HG03175 (cell line): Measurements from ENCODE around the gene TRPV3.
"Not testable (repeated sequence)": the region's sequence is repeated elsewhere in the genome, so short reads cannot be mapped to it uniquely, and the experiment has no call there.

Experiments used
- ATAC-seq: cut with Tn5 transposase; IDR thresholded peaks from one replicate; pipeline ENCODE4 v1.9.1; 2021; ENCODE audit warnings: mild to moderate bottlenecking, moderate library complexity; ENCODE audit not compliant: unreplicated experiment

The TRPV3 gene

DNA sequence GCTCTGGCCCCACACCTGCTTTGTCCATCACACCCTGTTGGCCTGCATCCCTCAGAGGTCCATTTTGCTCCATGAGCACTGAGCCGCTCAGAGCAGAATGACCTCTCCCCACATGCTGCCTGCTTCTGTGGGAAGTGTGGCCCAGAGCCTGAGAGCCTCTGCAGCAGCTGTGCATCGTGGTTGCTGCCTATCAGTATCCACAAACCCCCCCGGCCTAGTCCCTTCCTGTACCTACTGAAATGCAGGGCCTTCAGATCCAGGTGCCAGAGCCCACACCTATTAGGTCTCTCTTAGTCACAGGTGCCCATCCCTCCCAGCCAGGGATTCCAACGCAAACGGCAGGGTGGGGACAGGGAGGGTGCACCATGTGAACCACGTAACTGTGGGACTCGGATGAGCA, 16.6 kb upstream of the TRPV3 start:
- no peak for ATAC-seq

DNA sequence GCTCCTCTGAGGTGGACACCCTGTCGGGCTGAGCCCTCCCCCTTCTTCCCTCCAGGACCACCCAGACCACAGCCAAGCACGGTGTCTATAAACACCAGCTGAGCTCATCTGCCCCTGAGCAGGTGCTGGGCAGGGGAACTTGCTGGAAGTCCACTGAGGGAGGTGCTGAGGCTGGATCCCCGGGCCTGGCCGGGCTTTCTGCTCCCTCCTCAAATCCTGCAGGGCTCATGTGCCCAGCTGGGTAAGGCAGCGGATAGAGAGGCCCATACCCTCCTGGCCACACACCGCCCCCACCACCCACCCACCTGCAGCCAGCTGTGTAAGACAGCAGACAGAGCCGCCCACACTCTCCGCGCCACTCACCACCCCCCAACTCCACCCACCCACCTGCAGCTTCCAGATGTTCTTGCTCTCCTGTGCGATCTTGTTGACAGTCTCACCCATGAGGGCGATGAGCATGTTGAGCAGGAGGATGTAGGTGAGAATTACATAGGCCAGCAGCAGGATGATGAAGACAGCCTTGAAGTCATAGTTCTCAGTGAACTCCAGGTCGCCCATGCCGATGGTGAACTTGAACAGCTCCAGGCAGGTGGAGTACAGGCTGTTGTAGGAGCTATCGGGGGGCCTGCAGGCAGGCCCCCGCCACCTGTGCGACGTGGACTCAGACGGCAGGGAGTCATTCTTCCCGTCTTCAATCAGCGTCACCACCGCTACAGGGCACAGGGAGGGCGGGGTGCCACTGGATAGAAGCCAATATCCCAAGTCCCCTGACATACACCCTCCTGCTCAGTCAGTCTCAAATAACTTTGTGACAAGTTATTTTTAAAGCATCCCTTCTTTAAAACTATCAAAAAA, 15.9 kb upstream of the TRPV3 start:
- no peak for ATAC-seq

DNA sequence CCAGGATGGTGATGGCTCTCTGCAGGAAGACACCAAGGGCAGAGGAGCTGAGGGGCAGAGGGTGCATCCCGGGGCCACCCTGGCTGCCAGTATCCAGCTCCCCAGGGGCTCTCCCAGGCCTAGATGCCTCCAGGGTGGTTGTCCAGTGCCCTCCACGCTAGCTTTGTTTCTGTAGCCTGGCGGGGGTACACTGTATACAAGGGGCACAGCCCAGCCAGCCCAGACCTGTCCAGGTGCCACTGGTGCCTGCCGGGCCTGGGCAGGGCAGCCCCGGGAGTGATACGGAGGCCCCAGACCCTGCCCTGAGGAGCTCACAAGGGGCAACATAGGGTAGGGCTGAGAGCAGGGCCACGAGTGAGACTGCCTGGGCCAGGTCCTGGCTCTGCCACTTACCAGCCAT, 14.6 kb upstream of the TRPV3 start:
- no peak for ATAC-seq

DNA sequence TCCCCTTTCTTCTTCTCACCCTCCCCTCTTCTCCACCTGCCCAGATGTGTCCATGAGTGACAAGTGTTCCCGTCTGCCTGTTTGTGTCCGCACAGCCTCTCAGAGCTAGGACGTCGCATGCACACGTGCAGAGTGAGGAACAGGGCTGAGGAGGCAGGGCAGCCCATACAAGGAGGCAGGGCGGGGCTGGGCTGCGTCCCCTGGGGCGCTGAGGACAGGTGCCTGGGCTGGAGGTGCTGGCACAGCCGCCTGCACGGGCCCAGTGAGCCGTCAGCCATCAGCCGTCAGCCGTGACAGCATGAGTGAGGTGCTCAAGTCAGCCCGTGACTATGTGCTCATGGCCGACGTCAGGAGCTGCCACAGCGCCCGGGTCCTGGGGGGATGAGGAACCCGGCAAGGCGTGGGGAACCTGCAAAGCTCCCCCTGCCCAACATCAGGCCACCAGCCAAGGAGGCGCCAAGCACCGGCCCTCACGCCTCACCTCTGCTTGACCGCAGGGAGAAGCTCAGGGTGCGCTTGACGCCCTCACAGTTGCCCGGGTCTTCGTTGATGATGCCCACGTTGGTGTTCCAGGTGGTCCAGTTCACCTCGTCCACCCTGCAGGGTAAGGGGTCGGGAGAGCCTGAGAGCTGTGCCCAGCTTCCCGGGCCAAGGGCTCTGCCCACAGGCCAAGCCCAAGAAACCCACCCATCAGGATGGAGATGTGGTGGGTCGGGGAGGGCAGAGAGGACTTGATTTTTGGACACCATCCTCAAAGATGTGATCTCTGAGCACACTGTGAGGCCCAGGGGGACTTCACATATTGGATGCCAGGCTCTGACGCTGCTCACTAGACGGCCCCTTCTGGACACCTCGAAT, 13.7 kb upstream of the TRPV3 start:
- ATAC-seq: no peak

DNA sequence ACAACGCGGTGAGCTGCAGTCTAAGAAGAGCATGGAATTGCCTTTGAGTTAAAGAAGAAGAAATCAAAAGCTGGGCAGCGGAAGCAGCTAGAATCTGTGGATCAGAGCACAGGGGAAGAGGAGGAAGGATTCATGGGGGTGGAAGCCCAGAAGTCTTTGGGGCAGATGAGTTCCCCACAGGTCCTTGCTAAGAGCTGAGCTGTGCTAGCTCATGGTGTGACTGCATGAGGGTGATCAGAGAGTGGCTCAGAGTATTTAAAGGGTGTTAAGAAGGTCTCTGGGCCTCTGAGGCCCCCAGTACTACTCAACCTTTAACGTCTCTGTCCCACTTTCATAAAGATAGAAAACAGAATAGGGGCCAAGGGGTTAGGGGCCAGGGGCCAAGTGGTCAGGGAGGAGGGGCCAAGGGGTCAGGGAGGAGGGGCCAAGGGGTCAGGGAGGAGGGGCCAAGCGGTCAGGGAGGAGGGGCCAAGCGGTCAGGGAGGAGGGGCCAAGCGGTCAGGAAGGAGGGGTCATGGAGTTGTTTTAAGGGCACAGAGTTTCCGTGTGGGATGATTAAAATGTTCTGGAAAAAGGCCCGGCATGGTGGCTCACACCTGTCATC, 12.0 kb upstream of the TRPV3 start:
- no peak for ATAC-seq

DNA sequence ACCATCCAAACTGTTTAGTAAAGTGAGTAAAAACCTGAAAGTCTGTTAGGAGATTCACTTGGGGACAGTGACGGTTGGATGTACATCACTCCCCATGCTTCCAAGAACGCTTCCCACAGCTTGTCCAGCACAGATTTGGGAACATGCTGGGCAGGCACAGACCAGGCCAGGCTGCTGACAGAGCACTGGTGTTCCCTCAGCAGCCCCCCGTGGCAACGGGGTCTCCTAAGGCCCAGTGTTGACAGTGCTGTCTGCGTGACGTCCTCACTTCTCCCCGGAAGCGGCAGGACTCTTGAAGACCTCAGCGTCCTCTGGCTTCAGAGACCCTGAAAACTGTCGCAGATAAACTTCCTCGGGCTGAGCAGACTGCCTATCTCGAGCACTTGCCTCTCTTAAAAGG, 8.9 kb upstream of the TRPV3 start:
- ATAC-seq: no peak

DNA sequence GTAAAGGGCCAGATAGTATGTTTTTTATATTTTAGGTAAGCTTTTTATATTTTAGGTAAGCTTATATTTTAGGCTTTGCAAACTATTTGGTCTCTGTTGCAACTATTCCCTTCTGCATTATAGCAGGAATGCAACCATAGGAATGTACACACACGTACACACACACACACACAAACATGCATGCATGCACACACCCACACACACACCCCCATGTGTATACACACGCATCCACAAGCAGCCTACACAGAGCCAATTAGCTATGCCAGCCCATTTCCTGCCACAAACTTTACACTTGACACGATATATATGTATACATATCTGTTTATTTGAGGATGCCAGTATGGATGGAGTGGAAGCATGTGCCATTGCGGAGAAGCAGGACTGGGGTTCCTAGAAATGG, 7.5 kb upstream of the TRPV3 start:
- ATAC-seq: no peak

DNA sequence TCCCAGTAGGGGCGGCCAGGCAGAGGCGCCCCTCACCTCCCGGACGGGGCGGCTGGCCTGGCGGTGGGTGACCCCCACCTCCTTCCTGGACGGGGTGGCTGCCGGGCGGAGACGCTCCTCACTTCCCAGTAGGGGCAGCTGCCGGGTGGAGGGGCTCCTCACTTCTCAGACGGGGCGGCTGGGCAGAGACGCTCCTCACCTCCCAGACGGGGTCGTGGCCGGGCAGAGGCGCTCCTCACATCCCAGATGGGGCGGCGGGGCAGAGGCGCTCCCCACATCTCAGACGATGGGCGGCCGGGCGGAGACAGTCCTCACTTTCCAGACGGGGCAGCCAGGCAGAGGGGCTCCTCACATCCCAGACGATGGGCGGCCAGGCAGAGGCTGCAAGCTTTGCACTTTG, 6.6 kb upstream of the TRPV3 start:
- ATAC-seq: not testable (repeated sequence)

DNA sequence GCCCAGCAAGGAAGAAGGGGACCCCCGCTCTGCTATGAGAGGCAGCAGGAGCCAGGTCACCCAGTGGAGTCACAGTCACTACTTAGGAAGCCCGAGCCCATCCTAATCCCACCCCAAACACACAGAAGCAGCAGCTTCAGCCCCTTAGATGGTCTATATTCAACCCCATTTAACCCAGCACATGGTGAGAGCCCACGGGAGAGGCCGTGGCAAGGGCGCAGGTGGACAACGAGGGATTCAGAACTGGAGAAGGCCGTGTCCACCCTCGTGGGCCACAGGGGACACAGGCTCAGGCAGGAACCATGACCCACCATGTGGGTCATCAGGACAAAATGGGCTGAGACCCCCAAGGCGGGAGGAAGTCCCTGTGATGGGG, 1.6 kb upstream of the TRPV3 start:
- no peak for ATAC-seq

DNA sequence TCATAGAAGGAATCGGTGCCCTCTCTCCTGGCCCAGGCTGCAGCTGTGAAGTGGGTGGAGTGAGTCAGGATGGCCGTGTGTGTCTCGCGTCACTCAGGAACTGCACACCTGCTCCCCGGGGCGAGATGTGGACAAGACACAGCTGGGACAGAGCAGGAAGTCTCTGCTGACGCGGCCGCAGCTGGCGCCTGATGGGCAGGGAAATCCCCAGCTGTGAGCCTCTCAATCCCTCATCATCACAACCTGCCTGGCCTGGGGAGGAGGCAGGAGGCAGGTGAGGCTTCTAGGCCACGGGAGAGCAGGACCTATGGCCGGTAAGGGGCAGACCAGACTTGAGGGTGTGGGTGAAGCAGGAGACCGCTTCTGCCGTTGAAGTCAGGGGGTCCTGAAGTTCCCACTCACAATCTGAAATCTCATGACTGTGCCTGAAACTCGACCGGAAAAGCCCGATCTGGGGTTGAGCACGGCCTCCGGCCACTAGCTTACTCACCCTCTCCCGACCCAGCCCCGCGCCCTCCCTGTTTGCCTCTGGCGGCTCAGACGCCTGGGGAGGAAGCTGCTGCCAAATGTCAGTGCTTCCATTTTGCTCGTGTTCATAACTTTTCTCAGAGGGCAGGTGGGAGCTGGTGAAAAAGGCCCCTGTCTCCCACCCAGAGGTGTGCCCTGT, 1.1 kb upstream of the TRPV3 start:
- peak; percentile 74 for ATAC-seq

DNA sequence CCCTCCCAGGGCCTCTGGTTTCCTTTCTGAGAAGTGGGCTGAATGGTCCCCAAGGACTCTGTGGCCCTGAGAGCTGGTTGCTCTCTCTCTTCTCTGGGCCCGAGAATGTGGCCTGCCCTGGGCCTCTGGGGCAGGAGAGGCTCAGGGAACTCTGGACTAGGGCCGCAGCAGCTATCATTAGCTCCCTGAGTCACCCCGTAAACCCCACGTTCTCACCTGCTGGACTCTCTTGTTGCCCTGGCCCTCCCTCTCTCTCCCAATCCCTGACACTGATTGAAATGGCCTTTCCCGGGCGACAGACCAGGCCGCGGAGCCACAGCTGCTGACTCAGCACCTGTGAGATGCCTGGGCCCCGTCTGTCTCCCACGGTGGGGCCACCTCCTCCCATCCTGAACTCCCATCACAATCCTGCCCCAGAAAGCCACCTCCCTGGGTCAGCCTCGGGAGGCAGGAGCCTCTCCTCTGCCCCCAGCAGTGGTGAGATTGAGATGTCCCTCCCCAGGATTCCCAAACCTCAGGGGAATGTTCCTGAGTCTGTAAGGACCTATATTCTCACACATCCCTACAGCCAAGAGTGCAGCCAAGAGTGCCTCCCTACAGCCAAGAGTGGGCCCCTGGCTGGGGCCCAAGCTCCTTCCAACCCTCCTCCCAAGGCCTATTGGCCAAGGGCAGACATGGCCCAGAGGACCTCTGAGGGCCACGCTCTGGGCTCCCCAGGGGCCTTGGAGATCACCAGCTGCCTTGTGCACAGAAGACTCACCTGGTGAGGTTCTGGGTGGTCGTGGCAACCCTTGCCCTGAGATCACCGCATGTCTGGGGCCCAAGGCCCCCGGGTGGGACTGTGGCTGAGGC, 470 bp downstream of the TRPV3 start:
- ATAC-seq: no peak

DNA sequence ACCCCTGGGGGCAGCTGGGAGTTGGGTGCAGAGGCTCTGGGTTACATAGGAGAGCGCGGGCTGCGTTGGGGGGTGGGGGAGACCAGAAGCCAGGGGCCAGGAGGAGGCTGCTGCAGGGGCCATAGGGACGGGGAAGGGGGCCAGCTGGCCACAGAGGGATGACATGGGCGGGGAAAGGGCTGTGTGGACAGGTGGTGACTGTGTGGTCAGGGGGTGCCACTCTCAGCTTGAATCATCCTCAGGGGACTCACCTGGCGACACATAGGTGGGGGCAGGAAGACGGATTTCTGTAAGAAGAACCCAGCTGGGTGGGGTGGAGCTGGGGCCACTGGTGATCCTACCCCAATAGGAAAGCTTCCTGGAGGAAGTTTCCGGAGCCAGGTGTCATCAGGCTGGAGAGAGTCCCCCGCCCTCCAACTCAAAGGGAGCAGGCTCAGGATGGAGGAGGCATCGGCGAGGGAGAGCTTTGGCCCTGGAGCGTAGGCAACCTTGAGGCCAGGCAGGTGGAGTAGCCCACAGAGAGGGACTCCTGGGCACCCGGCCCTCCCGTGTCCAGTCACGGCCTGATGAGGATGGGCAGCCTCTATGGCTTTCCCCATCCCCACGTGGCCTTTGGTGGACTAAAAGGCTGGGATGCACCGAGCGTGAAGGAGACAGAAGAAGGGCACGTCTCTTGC, 1.2 kb downstream of the TRPV3 start:
- ATAC-seq: no peak

DNA sequence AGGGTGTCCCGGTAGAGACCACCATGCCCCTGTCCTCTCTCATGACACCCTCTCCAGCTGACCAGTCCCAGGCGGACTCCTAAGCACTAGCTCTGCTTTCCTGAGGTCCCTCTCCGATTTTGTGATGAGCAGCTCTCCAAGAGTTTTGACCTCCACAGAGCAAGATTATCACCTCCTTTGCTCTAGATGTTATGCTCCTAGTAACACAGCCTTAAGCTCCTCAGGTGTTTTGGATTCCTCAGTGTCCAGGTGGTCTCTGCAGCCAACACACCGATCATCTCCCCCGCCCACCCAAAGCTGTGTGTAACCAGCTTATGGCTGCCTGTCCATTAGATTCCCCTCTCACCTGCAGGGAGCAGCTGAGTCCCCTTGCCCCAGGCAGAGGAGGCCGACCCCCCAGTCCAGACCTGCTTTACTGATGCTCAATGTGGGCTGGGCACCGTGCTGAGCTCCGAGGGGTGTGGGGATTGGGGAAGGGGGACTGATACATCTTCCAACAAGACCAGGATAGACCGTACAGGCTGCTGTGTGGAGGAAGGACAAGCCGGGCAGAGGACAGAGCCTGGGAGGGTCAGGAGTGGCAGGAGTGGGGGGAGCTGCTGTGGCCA, 2.3 kb downstream of the TRPV3 start:
- no peak for ATAC-seq

DNA sequence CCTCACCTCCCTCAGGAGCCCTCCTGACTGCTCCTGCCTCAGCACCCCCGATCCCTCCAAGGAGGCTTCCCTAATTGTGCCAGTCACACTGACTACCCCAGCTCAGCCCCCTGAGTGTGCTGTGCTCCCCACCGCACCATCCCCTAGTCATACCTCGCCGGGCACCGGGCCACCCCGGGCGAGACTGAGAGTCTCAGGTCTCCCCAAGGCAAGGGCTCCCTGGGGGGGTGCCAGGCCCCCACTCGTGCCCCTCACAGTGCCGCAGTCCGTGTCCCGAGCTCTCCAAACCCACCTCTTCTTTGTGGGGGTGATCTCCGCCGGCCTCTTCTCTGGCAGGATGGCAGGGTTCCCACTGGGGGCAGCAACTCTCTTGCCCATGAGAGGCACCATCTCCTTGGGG, 3.2 kb downstream of the TRPV3 start:
- no peak for ATAC-seq

DNA sequence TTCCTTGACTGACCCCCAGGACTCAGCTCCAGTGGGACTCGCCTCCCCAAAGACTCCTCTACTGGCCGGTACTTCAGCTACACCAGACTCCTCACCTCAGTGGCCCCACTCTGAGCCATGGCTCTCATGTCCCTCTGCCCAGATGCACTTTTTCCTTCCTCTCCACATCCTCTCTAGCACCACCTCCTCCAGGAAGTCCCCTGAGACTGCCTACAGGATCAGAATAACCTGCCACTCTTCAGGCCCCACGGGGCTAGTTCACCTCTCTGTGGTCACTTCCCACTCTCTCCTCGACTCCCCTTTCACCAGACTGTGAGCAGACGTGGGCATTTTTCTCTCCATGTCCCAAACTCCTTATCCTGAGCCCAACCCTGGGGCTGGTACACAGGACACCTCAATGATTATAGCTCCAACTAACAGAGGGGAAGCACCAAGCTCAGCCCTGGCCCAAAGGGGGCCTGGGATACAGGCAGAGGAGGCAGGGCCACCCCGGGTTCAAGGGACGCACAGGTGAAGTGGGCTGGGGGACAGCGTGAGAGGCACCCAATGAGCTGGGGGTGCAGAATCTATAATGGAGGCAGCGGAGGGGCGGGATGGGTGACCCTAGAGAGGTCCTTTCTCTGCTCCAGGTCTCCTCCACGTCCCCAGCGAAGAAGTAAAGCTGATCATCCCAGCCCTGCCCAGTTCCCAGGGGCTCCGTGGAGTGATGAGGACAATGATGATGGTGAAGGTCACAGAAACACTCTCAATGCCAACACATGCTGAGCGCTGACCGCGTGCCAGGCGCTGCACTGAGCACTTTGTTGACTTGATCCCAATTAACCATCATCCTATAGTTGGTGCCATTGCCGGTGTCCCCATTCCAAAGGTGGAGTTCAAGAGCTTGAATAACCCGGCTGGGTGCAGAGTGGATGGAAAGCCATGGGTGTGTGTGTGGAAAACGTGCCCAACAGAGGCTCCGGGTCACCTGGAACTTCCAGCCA, 3.9 kb downstream of the TRPV3 start:
- ATAC-seq: no peak

DNA sequence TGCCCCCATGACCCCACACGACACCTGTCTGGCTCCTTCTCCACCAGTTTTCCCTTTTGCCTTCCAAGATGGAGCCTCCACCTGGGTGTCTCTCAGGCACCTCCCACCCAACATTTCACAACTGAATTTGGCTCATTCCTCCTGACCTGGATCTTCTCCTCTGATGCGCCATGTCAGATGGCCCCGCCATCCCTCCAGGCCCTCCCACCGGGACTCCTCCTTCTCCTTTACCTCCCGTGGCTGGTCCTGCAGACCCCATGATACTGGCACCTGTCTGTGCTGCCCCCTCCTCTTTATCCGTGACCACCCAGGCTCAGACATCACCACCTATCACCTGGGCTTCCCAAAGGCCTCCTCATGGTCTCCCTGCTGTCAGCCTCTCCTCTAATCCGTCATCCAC, 4.7 kb downstream of the TRPV3 start:
- no peak for ATAC-seq

DNA sequence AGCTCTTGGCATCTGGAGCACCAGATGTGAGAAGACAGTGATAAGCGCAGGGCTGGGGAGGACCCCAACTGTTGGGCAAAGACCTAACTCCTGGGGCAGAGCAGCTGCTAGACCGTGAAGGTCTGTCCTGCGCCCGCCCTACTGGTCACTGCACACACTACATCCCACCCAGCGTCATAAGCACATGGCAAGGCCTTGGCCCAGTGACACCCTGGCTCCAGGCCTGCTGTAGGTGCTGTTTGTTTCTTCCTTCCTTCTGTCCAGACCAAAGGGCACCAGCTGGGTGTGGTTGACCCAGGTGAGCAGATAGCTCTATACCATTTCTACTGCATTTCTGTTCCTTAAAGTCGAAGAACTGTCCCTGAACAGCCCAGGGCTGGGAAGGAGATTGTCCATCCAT, 6.4 kb downstream of the TRPV3 start:
- ATAC-seq: no peak

DNA sequence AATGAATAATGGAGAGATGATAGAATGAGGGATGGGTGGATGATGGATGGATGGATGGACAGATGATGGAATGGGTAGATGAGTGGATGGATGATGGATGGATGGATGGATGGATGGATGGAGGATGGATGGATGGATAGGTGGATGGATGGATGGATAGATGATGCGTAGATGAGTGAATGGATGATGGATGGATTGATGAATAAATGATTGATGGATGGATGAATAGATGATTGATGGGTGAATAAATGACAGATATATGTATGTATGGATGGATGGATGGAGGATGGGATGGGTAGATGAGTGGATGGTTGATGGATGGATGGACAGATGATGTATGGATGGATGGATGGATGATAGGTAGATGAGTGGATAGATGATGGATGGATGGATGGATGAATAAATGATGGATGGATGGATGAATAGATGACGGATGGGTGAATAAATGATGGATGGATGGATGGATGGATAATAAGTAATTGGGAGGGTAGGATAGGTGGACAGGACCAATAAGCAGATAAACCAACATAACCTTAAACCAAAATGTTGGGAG, 7.9 kb downstream of the TRPV3 start:
- no peak for ATAC-seq
